ENCODE results near the gene HOXA6.

Gene HOXA6

GRCh38 chr7:27111042-27111750, 36.4 kb downstream of the HOXA6 start:
- no peak for TF ChIP-seq POLR2A (IDR thresholded peaks at IDR 0.05; ENCODE audit: low read depth, low read length)
- DNase-seq (ENCODE audit: insufficient read length, low spot score) (no peak), FAIRE-seq (peak; percentile 66)

GRCh38 chr7:27110186-27111031, 37.2 kb downstream of the HOXA6 start:
- DNase-seq (ENCODE audit: insufficient read length, low spot score) (peak; percentile 91), FAIRE-seq (no peak)
- peak; percentile 16; the same call in 1 of the 2 replicates for TF ChIP-seq POLR2A (IDR thresholded peaks at IDR 0.05; ENCODE audit: low read depth, low read length)

- FAIRE-seq (no peak), DNase-seq (ENCODE audit: insufficient read length, low spot score) (no peak)
- no peak for TF ChIP-seq POLR2A (IDR thresholded peaks at IDR 0.05; ENCODE audit: low read depth, low read length)
These were observed 37.9 kb downstream of the HOXA6 start for GRCh38 chr7:27109466-27110185.

GRCh38 chr7:27108390-27109127, 39.0 kb downstream of the HOXA6 start:
- FAIRE-seq (no peak), DNase-seq (ENCODE audit: insufficient read length, low spot score) (no peak)
- TF ChIP-seq POLR2A (IDR thresholded peaks at IDR 0.05; ENCODE audit: low read depth, low read length): no peak

GRCh38 chr7:27107391-27108381, 39.9 kb downstream of the HOXA6 start:
- no peak for FAIRE-seq

DNA sequence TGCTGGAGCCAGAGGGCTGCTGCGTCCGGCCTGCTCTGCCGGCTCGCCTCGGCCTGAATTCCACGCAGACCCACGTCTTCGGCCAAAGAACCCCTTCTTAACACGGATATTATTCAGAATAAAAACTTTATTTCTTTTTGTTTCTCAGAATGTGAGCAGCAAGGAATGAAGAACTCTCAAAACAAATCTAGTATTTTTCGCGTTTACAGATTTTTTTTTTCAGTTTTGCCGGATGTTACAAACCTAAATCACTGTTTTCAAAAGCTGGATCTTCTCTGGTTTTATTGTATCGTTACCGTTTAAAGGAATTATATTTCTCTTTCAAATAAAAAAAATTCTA, 40.7 kb downstream of the HOXA6 start:
- no peak for TF ChIP-seq POLR2A (IDR thresholded peaks at IDR 0.05; ENCODE audit: low read depth, low read length)
- FAIRE-seq (no peak), DNase-seq (ENCODE audit: insufficient read length, low spot score) (no peak)

More at GRCh38 chr7:27107391-27108381, 39.9 kb downstream of the HOXA6 start:
- DNase-seq (ENCODE audit: insufficient read length, low spot score): no peak
- TF ChIP-seq POLR2A (IDR thresholded peaks at IDR 0.05; ENCODE audit: low read depth, low read length): no peak

- no peak for TF ChIP-seq POLR2A (IDR thresholded peaks at IDR 0.05; ENCODE audit: low read depth, low read length)
- FAIRE-seq (no peak), DNase-seq (ENCODE audit: insufficient read length, low spot score) (no peak)
These were observed 41.2 kb downstream of the HOXA6 start for GRCh38 chr7:27106181-27106900.

- DNase-seq (ENCODE audit: insufficient read length, low spot score): no peak
- FAIRE-seq: no peak
- no peak for TF ChIP-seq POLR2A (IDR thresholded peaks at IDR 0.05; ENCODE audit: low read depth, low read length)
These were observed 42.1 kb downstream of the HOXA6 start for GRCh38 chr7:27105301-27106031.

DNA sequence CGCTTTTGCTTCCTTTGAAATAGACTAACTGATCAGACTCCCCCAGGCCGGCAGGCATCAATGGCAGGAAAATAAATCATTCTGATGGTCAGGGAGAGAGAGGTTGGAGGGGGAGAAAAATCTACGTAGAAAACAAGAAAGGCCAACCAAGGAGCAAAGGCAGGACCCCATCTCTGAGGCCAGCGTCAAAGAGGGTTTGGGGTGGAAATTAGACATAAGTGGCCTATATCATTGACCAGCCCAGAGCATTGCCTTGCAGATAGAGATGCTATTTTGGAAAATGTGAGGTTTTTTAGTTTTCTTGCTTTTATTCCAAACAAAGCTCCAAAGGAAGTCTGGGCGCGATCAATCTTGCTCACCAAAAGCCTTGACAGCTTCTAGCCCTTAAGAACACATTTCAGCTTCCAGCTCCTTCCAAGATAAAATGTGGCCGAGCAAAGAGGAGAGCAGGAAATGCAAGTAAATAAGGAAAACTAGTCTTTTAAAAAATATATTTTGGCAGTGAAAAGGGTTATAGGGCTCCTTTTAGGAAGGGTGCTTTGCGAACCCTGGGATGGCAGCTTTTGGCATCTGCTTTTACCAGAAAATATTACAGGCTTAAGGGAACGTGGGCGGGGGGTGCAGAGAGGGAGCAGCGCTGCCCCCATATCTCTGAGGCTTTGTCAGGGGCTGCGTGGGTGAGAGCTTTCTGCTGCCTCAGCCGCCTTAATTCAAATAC, 43.1 kb downstream of the HOXA6 start:
- DNase-seq (ENCODE audit: insufficient read length, low spot score): no peak
- FAIRE-seq: no peak

GRCh38 chr7:27103489-27104226, 43.9 kb downstream of the HOXA6 start:
- no peak for TF ChIP-seq POLR2A (IDR thresholded peaks at IDR 0.05; ENCODE audit: low read depth, low read length)
- no peak for DNase-seq (ENCODE audit: insufficient read length, low spot score)
- no peak for FAIRE-seq

More for the DNA sequence above, 43.1 kb downstream of the HOXA6 start:
- TF ChIP-seq POLR2A (IDR thresholded peaks at IDR 0.05; ENCODE audit: low read depth, low read length): no peak

All from H54 (cell line).